GM20000 (cell line): ENCODE results near the gene INSL6.
A peak's percentile ranks its signal among the peaks of the same experiment; 100 is the strongest.
"Not testable (repeated sequence)": the region's sequence is repeated elsewhere in the genome, so short reads cannot be mapped to it uniquely, and the experiment has no call there.

ENCODE experiments used
- DNase-seq: peaks from one replicate; pipeline ENCODE4 v3.0.0; 2012; ENCODE audit warnings: low spot score
- TF ChIP-seq, protein P1 (sequence below): IDR thresholded peaks from 2 replicates; pipeline ENCODE4 v1.5.1; 2012; ENCODE audit warnings: mild to moderate bottlenecking, control low read depth; ENCODE audit errors: extremely low read depth, missing control alignments

INSL6 gene

DNA sequence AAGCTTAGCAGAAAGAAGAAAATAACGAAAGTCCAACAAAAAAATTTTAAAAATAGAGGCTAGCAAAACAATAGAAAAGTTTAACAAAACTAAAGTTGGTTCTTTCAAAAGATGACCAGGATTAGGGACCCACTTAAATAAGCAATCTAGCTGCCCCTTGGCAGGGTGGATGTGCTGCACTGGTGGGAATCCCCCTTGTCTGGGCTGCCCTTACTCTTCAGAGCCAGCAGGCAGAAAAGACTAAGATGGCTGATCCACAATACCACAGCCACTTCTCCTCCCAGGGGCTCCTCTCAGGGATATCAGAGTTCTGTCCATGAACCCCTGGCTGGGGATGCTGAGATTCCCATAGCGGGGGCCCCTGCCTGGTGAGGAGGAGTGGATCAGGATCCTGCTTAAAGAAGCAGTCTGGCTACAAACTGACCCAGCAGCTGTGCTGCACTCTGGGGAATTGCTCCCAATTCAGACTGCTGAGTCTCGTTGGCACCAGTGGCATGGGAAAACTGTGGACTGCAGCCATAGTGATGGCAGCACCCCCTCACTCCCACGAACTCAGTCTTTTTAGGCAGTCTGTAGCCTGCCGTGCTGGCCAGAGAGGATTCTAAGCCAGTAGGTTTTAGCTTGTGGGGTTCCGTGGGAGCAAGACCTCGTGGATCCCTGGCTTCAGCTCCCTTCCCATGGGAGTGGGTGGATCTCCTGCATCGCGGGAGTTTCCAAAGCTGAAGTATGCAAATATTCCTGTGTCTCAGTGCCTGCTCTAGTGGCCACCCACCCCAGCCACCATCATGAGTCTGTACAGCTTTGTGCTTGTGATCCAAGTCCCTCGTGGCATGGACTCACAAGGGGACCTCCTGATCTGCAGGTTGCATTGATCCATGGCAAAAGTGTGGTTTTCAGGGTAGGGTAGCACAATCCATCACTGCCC is 2.9 kb upstream of the INSL6 start:
- DNase-seq: no peak
- TF ChIP-seq, protein P1, sequence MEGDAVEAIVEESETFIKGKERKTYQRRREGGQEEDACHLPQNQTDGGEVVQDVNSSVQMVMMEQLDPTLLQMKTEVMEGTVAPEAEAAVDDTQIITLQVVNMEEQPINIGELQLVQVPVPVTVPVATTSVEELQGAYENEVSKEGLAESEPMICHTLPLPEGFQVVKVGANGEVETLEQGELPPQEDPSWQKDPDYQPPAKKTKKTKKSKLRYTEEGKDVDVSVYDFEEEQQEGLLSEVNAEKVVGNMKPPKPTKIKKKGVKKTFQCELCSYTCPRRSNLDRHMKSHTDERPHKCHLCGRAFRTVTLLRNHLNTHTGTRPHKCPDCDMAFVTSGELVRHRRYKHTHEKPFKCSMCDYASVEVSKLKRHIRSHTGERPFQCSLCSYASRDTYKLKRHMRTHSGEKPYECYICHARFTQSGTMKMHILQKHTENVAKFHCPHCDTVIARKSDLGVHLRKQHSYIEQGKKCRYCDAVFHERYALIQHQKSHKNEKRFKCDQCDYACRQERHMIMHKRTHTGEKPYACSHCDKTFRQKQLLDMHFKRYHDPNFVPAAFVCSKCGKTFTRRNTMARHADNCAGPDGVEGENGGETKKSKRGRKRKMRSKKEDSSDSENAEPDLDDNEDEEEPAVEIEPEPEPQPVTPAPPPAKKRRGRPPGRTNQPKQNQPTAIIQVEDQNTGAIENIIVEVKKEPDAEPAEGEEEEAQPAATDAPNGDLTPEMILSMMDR: no peak

DNA sequence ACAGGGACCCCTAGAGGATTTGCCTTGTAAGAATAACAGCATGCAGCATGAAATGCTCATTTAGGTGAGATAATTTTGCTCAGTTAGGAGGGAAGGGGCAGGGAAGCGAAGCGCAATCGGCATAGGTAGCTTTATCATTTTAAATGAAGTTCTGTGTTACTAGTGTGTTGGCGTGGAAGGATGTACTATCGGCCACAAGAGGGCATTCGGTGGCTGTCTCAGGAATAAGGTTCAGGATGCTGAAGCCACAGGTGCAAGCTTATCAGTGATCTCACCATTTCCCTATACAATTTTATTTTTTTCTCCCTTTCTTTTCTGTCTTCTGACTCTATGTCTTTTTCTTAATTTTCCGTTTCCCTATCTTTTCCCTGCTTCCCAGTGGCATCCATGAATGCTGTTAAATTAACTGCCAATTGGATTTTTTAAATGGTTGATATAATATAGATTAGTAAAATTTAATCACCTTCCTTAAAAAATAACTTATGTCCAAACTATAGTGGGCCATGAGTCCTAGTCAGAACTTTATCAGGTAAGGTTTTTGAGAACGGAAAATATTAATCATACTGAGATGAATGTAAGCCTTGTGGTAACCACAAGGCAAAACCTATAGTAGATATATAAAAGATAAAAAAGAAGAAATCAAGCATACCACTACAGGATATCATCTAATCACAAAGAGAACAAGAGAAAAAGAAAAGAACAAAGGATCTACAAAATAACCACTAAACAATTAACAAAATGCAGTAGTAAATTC is 1.2 kb upstream of the INSL6 start:
- TF ChIP-seq, protein P1: no peak
- DNase-seq: peak; percentile 75

DNA sequence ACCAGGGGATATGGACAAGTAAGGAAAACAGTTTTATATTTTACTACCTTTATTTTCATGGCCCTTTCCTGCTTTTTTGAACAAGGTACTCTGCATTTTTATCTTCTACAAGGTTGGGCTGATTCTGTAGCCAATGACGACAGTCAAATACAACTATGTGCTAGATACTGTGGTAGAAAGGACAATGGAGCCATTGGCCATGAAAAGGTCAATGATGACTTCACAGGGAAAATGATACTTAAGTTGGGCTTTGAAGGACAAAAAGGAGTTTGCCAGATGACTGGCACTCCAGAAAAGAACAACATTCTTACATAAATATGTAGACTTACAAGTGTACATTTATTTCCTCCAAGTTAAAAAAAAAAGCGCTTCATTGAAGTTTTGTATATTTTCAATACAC is 663 bp downstream of the INSL6 start:
- TF ChIP-seq, protein P1: no peak
- no peak for DNase-seq

DNA sequence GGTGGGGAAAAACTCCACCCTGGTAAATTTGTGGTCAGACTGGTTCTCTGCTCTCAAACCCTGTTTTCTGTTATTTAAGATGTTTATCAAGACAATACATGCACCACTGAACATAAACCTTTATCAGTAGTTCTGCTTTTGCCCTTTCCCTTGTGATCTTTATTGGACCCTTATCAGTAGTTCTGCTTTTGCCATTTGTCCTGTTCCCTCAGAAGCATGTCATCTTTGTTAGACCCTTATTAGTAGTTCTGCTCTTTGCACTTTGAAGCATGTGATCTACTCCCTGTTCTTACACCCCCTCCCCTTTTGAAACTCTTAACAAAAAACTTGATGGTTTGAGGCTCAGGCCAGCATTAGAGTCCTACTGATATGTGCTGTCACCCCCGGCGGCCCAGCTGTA is 4.8 kb downstream of the INSL6 start:
- DNase-seq: not testable (repeated sequence)

DNA sequence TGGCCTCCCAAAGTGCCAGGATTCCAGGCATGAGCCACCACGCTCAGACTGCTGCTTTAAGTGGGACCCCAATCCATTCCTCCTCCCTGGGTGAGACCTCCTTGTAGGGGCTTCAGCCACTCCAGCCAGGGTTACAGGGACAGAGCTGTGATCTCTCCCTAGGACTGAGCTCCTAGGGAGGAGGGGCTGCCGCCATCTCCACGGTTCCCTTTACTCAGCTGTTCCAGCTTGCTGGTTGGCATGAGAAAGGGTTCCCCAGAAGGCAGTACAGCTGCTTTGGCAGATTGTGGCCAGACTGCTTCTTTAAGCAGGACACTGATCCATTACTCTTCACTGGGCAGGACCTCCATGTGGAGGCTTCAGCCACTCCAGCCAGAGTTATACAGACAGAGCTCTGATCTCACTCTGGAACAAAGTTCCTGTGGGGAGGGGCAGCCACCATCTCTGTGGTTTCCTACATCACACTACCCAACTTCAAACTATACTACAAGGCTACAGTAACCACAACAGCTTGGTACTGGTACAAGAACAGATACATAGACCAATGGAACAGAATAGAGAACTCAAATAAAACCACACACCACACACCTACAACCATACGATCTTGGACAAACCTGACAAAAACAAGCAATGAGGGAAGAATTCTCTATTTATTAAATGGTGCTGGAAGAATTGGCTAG is 7.2 kb downstream of the INSL6 start:
- TF ChIP-seq, protein P1: no peak
- DNase-seq: no peak

DNA sequence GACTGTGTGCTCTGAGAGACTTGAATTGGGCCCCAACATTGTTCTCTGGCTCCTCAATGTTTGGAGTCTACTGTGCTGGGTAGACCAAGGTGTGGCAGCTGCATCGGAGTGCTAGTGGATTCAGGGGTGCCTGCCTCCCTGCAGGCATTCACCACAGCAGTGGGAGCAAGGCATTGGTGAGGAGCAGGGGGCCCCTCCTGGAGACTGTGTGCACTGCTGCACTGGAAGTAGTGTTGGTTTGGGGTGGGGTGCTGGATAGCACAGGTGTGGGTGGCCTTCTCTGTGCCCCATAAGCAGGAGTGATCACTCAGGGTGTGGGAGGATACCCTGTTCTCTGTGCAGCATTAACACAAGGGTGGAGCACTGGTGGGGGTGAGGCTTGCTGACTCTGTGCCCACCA is 39.2 kb downstream of the INSL6 start:
- no peak for DNase-seq
- TF ChIP-seq, protein P1: no peak

DNA sequence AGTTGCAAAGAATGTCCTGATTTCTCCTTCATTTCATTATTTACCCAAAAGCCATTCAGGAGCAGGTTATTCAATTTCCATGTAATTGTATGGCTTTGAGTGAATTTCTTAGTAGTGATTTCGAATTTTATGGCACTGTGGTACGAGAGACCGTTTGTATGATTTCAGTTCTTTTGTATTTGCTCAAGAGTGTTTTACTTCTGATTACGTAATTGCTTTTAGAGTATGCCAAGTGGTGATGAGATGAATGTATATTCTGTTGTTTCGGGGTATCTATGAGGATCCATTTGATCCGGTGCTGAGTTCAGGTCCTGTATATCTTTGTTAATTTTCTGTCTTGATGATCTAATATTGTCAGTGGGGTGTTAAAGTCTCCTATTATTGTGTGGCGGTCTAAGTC is 41.2 kb downstream of the INSL6 start:
- DNase-seq: no peak
- TF ChIP-seq, protein P1: no peak
